HTERT RPE-1 (cell line): Measurements from ENCODE around the gene OTOP2.
"Not testable (repeated sequence)": the region's sequence is repeated elsewhere in the genome, so short reads cannot be mapped to it uniquely, and the experiment has no call there.

Experiments
- in situ Hi-C: fragments of 300-500 bp; cut with MboI; formaldehyde crosslinking; loops from 4 replicates; pipeline ENCODE4 v1.14.3; 2020; ENCODE audit warnings: low sequenced_read_pairs

The OTOP2 gene

GRCh38 chr17:74951680-74952421 is 27.8 kb downstream of the OTOP2 start:
- in situ Hi-C loops = no loop called here

- in situ Hi-C loops = no loop called here
These were observed 28.5 kb downstream of the OTOP2 start for GRCh38 chr17:74952431-74953133.

GRCh38 chr17:74953134-74953687 is 29.1 kb downstream of the OTOP2 start:
- in situ Hi-C loops = no loop called here

GRCh38 chr17:74954115-74954514 is 30.0 kb downstream of the OTOP2 start:
- in situ Hi-C loops = no loop called here

GRCh38 chr17:74954665-74955421 is 30.8 kb downstream of the OTOP2 start:
- in situ Hi-C loops = no loop called here

GRCh38 chr17:74956093-74956492 is 32.0 kb downstream of the OTOP2 start:
- in situ Hi-C loops = no loop called here

- in situ Hi-C loops = no loop called here
These were observed 34.1 kb downstream of the OTOP2 start for GRCh38 chr17:74957935-74958740.

- in situ Hi-C loops = no loop called here
These were observed 35.9 kb downstream of the OTOP2 start for GRCh38 chr17:74959826-74960515.

GRCh38 chr17:74960570-74961342 is 36.7 kb downstream of the OTOP2 start:
- in situ Hi-C loops = no loop called here

- in situ Hi-C loops = no loop called here
These were observed 37.7 kb downstream of the OTOP2 start for GRCh38 chr17:74961657-74962350.

GRCh38 chr17:74962622-74963394 is 38.7 kb downstream of the OTOP2 start:
- in situ Hi-C loops = no loop called here

- in situ Hi-C loops = no loop called here
These were observed 39.6 kb downstream of the OTOP2 start for GRCh38 chr17:74963656-74964055.

- in situ Hi-C loops = no loop called here
These were observed 40.2 kb downstream of the OTOP2 start for GRCh38 chr17:74964246-74964761.

GRCh38 chr17:74964988-74965622 is 41.0 kb downstream of the OTOP2 start:
- in situ Hi-C loops = no loop called here

GRCh38 chr17:74968361-74968780 is 44.3 kb downstream of the OTOP2 start:
- in situ Hi-C loops = no loop called here

- in situ Hi-C loops = not testable (repeated sequence)
These were observed 45.4 kb downstream of the OTOP2 start for GRCh38 chr17:74969501-74969900.

- in situ Hi-C loops = no loop called here
These were observed 46.3 kb downstream of the OTOP2 start for GRCh38 chr17:74970395-74970794.
